HG03095 (cell line): ENCODE results near the gene ARHGAP31.
"Not testable (repeated sequence)": the region's sequence is repeated elsewhere in the genome, so short reads cannot be mapped to it uniquely, and the experiment has no call there.

Experiments used
- ATAC-seq: cut with Tn5 transposase; IDR thresholded peaks from one replicate; pipeline ENCODE4 v1.9.1; 2021; ENCODE audit warnings: moderate library complexity; ENCODE audit not compliant: unreplicated experiment

ARHGAP31 gene

DNA sequence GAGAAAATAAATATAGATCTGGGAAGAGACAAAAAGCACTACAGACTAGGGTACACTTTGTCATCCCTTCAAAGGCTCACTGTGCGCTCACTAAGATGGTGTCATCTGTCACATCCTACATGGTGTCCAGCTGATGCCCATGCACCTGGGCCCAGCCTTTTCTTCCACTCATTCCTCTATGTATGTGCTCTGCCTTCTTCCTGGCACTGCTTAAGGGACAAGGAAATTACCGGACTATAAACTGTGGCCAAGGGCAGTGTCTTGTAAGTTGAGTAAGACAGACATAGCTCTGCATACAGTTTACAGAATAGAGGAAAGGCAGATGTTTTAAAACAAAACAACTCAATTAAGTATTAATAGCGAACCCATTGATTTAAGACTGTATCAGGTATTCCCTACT is 52.9 kb downstream of the ARHGAP31 start:
- no peak for ATAC-seq

DNA sequence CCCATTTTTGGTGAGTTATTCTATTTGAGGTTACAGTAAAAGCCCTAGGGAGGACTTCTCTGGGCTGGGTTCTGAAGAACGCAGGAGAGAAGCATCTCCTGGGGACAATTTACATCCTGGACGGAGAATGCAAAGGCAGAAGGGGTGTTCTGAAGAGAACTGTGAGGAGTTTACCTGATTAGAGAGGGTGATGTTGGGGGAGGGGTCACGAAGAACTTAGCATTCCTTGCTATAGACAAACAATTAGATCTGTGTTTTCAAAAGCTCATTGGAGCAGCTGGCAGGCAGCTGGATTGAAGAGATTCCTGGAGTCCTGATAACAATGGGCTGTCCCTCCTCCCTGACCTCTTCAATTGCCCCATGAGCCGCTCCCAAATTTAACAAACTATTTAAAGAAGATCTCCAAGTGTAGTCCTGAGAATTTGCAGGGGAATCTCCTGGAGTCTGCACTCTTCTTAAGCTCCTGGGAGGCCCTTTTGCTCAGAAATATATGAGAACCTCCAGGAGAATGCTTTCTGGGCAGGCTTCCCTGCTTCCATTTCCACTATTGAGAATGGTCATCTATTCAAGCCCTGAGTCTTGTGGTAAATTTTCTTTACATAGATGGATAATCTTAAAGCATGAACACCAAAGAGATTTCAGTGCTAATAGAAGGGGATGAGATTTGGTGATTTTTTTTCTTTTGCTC is 55.3 kb downstream of the ARHGAP31 start:
- ATAC-seq = no peak

DNA sequence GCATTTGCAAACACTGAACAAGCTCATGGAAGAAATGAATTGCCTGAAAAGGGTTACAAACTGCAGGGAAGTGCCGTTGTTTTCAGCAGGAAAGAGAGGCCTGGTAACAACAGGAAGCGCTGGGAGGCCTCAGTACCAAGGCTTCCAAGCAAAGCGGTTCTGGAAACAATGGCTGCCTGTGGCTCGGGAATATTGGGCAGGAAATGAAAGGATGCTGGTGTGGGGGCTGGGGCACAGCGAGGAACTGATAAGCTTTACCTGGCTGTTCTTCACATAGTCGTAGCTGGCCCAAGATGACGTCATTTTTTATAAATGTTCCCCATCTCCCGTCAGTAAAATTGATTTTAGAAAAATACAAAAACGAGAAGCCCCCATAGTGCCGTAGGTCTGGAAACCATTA is 55.9 kb downstream of the ARHGAP31 start:
- ATAC-seq = no peak

DNA sequence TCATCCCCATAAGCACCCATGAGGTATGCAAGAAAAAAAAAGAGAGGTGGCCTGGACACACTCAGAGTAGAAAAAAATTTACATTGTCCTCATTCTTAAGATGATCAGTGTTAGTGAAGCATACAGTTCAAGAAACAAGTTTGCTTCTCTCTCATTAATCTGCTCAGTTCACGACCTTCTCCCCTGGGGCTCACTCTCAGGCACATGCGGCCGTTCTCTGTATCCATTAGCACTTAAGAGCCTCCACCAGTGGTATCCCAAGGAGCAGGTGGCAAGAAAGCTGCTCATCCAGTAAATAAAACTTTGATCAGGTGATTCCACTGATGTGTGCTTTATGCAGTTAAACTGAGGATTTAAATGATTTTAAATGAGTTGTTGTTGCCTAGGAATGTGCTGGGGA is 57.4 kb downstream of the ARHGAP31 start:
- ATAC-seq = no peak

DNA sequence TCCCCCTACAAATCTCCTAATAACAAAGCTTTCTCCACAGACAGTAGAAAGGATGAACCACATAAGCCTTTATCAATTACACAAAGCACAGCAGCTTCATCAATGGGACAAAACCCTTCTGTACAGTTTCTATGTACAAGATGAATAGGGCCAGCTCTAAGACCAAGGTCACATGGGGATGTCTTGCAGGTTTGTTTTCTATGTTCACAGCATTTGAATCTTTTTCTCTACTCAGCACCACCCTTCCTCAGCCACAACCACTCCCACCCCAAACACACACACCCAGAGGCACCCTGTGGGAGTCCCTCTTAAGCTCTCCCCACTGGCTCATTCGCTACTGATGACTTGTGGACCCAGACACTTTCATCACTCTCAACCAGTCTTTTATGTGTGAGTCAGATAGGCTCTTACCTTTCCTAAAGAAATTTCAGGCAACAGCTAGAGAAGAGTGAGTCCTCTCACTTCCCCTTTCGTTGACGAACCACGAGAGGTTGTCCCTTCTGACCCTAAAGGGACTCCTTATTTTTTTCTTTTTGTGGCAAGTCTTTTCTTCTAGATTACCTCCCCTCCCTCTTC is 57.9 kb downstream of the ARHGAP31 start:
- peak; percentile 97 for ATAC-seq

DNA sequence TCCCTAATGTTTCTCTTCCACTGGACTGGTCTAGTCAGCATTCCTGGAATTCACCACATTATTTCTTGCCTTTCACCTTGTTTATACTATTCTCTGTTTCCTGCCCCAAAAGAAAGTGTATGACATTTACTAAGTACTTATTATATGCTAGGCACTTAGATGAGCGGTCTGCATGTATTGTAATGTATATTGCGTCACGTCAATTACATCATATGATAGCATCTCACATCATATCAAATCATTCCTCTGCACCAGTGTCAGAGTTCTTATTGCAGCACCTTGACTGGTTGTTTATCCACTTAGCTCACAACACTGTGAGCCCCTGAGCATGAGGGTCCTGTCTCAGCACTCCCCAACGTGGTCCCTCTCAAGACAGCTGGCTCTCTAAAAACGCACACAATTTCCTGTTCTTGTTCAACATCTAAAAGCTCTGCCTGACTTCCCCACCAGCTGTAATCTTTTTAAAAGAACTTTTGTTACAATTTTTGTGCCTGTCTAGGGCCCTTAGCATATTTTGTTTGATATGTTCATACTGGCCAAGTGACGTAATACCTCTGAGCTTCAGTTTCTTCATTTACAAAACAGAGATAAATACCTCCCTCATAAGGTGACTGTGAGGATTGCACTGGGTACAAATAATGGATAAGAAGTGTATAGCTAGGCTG is 58.8 kb downstream of the ARHGAP31 start:
- no peak for ATAC-seq

GRCh38 chr3:119355608-119356007 is 61.4 kb downstream of the ARHGAP31 start:
- not testable (repeated sequence) for ATAC-seq

GRCh38 chr3:119356646-119357045 is 62.5 kb downstream of the ARHGAP31 start:
- no peak for ATAC-seq

GRCh38 chr3:119357190-119357589 is 63.0 kb downstream of the ARHGAP31 start:
- ATAC-seq = no peak

DNA sequence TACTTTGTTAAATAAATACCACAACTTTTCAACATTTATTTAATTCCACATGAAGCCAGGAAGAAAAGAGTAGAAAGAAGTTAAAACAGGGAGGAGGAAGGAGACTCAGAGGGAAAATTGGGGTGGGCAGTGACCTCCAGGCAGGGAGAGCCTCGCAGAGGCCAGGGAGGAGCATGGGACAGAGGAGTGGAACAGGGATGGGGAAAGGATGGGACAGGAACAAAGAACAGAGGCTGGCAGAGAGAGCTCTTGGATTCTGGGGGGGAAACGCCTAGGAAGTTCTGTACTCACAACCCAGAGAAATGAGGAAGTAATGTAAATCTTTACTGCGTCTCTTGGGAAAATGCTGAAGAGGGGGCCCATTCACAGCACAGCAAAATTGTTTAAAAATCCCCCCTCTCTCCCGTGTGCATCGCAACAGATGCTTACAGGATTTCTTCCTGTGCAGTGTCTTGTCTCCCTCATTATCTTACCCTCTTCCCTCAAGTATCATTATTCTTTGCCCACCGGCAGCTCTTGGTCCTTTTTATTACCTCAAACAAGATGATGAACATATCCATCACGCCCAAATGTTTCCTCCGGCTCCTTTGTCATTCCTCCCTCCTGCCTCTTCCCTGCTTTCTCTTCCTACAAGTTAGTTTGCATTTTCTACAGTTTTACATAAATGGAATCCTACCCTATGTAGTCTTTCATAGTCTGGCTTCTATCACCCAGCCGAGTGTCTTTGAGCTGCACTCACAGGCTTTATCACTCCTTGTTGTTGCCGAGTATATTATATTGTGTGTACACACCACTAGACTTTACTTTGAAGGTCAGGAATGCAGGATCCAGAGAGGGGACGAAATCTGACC is 65.5 kb downstream of the ARHGAP31 start:
- peak; percentile 54 for ATAC-seq

GRCh38 chr3:119360736-119361462 is 66.7 kb downstream of the ARHGAP31 start:
- ATAC-seq = no peak

- ATAC-seq = no peak
Observed at GRCh38 chr3:119362010-119362409, 67.8 kb downstream of the ARHGAP31 start.

GRCh38 chr3:119362940-119363725 is 69.0 kb downstream of the ARHGAP31 start:
- ATAC-seq = no peak

DNA sequence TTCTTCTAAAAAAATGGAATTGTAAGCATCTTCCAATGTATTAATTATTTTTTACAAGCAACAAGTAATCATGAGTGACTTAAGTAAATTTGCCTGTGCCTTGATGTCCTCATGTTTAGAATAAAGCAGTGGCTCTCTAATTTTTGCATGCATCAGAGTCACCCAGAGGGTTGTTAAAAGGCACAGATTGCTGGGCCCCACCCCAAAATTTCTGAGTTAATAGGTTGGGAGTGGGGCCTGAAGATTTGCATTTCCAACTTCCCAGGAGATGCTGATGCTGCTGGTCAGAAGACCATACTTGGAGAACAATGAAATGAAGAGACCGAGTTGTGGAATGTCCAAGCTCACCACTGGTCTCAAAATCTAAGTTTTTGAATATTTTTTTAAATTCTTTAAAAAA is 70.2 kb downstream of the ARHGAP31 start:
- no peak for ATAC-seq

- no peak for ATAC-seq
Observed at GRCh38 chr3:119365418-119365817, 71.2 kb downstream of the ARHGAP31 start.

DNA sequence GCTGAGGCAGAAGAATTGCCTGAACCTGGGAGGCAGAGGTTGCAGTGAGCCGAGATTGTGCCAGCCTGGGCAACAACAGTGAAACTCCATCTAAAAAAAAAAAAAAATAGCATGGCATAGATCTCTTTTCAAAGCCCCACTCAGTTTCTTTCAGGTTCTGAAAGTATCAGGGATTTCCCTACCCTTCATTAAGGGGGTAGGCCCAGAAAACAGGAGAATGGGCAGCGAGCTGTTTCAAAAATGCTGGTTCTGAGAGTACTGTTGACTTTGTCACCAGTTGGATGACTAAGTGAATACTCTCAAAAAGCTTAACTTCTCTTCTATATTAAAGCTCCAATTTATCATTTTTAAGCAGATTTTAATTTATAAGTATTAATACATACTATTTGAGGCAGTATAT is 72.8 kb downstream of the ARHGAP31 start:
- no peak for ATAC-seq

GRCh38 chr3:119368298-119368697 is 74.1 kb downstream of the ARHGAP31 start:
- ATAC-seq = no peak

DNA sequence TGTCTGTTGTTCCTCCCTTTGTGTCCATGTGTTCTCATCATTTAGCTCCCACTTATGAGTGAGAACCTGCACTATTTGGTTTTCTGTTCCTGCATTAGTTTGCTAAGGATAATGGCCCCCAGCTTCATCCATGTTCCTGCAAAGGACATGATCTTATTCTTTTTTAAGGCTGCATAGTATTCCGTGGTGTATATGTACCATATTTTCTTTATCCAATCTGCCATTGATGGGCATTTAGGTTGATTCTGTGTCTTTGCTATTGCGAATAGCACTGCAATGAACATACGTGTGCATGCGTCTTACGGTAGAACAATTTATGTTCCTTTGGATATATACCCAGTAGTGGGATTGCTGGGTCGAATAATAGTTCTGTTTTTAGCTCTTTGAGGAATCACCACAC is 77.6 kb downstream of the ARHGAP31 start:
- ATAC-seq = not testable (repeated sequence)

DNA sequence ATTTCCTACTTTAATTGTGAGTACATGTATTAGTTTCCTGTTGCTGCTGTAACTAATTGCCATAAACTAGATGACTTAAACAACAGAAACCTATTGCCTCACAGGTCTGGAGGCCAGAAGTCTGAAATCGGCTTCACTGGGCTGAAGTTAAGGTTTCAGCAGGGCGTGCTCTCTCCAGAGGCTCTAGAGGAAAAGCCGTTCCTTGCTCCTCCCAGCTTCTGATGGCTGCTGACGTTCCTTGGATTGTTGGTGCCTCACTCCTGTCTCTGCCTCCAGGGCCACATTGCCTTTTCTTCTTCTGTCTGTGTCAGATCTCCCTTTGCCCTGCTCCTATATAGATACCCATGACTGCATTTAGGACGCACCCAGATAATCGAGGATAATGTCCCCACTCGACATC is 80.9 kb downstream of the ARHGAP31 start:
- ATAC-seq = no peak

DNA sequence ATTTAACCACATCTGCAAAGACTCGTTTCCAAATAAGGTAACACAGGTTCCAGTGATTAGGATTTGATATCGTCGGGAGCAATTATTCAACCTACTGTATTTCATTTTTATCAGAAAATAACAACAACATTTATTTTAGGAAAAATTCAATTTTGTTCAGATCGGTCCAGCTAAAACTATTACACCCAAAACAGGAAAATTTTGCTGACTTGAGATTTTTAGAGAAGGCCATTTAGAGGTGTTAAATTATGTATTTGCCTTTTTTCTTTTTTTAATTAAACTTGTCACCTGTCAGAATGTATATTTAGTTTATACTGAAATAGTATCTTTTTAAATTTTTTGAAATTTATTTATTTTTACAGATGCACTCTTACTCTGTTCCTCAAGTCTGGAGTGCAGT is 81.3 kb downstream of the ARHGAP31 start:
- no peak for ATAC-seq
